Activated T-cell treated with anti-CD3 and anti-CD28 coated beads for 48 hours (primary cell): ENCODE data around the gene TNFAIP8L3.
"Not testable (repeated sequence)": the region's sequence is repeated elsewhere in the genome, so short reads cannot be mapped to it uniquely, and the experiment has no call there.

Source experiments
- DNase-seq: peaks from one replicate; pipeline ENCODE4 v3.0.0-alpha.2; 2020; ENCODE audit warnings: low read depth

The TNFAIP8L3 gene

DNA sequence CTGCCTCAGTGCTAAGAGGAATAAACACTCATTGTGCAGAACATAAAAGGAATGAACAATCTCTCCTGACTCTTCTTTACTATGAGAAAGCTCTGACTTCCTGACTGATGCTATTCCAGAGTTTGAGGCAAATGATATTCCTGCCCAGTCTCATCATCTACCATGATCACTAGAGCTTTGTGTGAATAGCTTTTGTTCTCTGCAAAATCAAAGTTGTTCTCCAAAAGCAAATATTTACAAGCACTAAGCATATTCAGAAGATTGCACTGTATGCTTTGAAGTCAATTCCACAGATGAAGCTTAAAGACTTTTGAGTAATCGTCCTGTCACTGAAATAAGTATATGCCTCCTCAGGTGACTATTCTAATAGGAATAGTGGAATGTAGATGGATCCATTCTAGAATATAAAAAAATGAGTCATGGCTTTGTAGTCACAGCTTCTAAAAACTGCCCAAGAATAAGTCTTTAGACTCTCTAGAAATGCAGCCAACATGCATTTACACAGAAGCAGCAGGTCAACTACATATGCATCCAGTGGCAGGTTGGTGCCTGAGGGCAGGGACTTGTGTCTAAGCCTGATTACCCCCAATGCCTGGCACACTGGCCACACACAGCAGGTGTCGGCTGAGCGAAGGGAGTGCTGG lies 34.6 kb downstream of the TNFAIP8L3 start:
- DNase-seq = no peak

DNA sequence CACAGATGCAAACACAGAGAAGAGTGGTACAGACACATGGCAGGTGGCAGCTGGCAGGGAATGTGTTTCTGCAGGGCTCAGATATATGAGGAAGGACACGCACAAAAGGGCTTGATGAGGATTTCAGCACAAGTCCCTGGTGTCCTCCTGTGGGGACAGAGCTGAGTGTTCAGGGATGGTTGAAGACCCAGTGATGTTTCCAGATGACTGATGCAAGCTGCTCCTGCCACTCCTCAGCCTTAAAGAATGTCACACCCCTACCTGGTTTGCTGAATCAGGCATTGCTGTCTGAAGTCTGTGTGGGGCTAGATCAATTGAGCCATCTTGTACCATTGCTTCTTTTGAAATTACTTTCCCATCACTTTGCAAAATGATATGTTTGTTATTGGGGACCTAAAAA lies 40.2 kb downstream of the TNFAIP8L3 start:
- no peak for DNase-seq

DNA sequence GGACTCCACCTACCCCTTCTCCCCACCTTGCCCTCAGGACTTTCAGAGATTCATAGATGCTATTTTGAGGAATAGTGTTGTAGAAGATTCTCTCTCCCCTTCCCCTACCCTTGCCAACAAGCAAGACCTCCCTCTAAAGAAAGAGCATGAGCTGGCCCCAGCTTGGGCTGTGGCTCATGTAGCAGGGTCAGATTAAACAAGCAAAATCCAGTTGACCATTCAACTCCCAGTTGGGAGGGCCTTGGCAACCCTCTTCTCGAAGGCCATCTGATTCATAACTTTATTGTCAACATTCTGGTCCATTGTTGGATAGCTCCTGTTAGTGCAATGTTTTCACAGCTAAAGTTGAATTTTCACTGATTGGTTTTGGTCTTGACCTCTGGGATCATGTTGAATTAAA lies 41.1 kb downstream of the TNFAIP8L3 start:
- no peak for DNase-seq

DNA sequence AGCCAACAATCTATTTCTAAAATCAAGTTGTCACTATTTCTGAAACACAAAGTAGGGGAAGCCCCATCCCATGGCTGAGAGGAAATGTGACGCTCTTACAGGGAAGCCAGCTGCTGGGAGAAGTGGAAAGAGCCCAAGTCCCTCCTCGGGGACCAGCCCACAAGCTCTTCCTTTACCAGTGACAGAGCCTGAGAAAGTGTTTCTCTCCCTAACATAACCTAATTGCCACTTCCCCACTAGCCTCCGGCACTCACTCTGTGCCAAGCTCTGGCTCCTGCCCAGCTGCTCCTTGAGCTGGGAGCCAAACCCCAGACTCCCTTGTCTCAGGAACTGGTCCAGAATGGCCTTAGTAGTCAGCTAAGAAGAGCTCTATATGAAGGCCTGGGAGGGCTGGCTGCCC lies 42.9 kb downstream of the TNFAIP8L3 start:
- no peak for DNase-seq

DNA sequence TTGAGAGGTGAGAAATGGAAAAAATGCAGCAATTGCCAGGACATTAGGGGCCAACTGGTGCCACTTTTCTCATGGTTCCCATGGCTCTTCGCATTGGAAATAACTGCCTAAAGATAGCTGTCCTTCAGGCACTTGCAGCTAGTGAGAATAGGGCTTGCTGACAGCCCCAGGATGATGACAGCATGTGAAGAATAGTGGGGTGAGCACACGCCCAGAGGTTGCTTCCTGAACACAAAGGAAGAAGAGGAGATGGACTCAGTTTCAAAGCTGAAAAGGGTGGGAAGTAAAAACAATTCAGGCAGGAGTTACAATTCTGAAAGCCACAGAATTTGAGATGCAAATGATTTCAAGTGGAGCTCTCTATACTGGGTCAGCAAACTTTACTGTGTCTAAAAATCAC lies 45.6 kb downstream of the TNFAIP8L3 start:
- no peak for DNase-seq

DNA sequence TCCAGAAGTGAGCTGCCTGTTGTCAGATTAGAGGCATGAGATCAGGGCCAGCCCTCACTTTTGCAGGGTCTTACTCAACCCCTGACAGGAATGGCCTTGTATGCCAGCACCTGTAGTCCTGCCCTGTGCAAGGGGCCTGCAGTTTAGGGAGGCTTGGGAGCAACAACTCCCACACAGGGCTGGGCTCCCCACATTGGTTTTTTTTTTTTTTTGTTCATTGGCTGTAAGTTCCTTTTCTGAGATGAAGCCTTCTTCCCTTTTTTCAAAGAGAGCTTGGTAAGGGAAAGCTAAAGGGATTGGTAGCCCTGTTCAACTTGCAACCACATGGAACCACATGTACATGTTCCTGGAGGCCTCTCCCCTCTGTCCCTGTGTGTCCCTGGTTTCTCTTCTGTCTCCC lies 46.4 kb downstream of the TNFAIP8L3 start:
- no peak for DNase-seq

DNA sequence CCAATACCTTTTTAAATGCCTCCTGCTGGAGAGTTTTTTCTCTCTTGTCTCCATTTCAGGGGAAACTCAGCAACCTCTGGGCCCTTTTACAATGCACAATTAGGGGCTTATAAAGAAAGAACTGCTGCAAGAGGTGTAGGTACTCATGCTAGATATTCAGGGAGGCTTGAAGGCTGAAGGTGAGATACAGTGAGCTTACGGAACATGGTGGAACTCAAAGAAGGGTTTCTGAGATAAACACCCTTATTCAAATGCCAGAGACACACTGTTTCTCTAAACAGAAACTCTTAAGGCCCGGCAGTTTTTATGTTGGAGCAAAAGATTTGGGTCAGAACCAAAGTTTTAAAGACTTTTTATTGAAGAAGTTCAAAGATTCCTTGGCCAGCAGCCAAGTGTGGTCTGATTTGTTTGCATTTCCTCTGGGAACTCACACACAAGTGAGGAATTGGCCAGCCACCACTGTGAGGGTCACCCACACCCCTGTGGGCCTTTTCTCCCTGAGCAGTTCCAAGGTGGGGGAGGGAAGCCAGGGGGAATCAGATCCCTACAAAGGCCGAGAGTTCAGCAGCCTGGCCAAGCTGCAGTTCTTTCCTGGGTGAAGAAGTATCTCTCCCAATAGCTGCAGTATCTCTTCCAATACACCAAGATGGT lies 47.8 kb downstream of the TNFAIP8L3 start:
- DNase-seq = no peak

DNA sequence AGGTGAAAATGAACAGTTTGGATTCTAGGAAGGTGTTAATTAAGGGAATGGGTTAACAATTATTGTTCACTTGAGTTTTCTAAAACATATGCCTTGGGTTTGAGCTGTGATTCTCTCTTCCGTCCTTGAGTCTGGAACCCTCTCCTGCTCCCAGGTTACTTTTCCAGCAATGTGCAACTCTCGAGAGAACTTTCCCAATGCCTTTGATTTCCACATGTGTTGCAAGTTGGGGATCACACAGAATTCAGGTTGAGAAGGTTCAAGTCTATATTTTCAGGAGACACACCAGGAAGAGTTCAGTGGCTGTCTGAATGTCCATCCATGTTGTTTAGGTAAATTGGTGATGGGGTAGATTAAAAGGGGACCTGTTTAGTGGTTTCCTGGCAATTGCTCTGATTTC lies 48.7 kb downstream of the TNFAIP8L3 start:
- no peak for DNase-seq

DNA sequence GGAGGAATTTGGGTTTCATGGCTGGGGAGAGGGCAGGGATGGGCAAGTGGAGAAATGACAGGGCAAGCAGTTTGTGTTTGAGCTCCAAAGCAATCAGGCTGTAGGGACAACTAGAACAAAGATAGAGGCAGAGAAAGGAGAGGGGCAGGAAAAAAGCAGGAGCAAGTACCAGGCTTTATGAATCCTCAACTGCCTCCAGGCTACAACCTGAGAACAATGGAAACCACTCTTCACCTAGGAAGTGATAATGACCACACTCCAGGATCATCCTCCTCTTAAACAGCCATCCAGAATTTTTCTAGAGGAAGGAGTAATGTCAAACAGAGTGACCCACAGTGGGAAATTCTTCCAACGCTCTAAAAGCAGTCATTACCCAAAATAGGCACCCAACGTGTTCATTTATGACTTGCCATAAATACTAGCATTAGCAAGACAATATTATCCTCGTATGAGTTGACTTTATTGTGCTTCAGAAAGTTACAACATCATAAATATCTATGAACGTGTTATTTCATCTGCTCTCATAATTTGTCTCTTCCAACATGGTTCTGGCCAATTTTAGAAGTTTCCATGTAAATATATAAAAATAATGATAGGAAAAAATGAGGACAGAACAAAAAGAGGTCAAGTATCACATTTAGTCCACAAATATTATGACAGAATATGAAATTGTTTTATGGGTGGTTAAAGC lies 50.5 kb downstream of the TNFAIP8L3 start:
- no peak for DNase-seq

DNA sequence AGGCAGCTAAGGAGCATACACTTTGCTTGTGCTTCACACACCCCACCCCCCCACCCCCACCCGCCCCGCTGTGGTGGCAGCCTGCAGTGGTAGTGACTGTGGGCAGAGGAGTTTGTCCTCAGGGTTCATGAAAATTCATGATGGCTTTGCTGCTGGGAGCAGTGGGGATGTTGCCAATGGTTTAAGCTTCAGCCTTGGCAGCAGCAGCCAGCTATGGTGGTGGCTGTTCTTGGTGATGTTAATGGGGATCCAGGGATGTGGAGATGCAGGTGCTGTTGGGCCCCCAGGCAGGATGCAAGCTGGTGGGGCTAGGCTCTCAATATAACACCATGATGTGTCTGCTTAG lies 55.8 kb downstream of the TNFAIP8L3 start:
- DNase-seq = no peak

DNA sequence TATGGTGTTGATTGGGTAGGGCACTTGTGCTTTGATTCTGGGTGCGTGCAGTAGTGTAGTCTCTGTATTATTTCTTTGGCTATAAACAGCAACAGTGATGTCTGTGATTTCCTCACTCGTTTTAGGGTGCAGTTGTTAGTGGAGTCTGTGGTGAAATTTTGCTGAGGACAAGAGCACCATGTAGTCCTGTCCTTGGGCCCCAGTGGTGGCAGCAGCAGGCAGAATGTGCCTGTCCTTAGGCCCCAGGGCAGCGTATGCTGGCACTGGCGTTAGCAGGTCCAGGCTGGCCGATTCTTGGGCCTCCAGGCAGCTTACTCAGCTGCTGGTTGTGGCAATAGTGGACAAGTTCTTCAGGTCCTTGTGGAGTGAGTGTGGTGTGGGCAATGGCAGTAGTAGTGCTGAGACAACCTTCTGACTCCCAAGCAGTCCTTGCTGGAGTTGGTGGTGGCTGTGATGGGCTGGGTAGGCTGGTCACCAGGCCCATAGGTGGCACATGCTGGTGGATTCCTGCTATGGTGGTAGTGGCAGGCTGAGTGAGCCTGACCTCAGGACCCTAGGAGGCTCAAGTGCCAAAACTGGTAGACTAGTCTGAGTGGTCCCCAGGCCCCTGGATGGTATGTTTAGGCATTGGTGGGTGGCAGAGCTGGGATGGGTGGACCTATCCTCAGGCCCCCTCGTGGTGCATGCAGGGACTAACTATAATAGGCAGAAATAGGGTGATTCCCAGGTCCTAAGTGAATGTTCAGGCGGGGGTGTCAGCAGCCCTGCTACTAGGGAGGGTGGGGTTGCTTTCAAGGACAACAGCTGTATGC lies 56.3 kb downstream of the TNFAIP8L3 start:
- no peak for DNase-seq

DNA sequence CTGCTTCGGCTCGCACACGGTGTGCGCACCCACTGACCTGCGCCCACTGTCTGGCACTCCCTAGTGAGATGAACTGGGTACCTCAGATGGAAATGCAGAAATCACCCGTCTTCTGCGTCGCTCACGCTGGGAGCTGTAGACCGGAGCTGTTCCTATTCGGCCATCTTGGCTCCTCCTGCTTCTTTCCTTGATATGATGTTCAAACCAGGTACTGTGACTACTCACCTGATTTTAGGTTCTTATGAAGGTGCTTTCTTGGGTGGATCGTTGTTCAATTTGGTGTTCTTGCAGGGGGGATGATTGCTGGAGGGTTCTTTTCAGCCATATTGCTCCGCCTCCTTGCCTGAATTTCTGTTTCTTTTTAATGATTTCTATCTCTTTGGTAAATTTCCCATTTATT lies 57.2 kb downstream of the TNFAIP8L3 start:
- DNase-seq = not testable (repeated sequence)

DNA sequence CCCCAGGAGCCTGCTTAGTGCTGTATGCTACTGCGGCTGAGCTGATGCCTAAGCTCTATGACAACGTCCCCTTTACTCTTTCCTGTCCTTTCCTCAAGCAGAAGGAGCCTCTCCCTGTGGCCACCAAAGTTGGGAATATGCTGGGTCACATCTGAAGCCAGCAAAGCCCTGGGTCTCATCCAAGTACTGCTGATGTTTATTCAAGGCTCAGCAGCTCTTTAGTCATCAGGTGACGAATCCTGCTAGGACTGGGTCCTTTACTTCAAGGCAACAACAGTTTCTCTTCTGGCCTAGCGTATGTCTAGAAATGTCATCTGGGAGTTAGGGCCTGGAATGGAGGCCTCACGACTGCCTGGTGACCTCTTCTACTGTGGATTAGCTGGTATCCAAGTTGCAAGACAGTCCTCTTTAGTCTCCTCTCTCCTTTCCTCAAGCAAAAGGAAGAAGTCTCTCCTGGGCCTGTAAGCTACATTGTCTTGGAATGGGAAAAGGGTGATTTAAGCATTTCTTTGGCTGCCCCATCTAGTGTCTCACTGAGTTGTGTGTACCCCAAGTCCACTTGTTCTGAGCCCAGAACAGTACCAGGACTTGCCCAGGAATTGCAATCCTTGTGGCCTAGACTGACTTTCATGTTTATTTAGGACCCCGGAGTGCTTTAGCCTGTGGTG lies 63.9 kb downstream of the TNFAIP8L3 start:
- DNase-seq = no peak

DNA sequence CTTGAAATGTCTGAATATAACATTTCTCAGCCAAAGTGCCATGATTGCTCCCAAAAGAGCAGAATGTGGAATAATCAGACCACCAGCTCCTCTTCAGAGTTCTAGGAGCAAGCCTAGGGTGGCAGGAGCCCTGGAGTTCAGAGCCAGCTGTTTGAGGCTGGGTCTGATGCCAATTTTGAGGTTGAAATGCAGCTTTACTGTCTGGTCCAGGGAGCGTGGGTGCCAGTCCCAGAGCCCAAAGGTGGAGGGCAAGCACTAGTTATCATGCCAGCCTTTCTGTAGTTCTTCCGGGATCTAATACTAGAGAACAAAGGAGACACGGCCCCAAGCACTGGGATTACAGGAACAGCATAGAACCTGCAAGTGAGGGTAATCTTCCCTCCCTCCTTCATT lies 69.3 kb downstream of the TNFAIP8L3 start:
- DNase-seq = no peak

DNA sequence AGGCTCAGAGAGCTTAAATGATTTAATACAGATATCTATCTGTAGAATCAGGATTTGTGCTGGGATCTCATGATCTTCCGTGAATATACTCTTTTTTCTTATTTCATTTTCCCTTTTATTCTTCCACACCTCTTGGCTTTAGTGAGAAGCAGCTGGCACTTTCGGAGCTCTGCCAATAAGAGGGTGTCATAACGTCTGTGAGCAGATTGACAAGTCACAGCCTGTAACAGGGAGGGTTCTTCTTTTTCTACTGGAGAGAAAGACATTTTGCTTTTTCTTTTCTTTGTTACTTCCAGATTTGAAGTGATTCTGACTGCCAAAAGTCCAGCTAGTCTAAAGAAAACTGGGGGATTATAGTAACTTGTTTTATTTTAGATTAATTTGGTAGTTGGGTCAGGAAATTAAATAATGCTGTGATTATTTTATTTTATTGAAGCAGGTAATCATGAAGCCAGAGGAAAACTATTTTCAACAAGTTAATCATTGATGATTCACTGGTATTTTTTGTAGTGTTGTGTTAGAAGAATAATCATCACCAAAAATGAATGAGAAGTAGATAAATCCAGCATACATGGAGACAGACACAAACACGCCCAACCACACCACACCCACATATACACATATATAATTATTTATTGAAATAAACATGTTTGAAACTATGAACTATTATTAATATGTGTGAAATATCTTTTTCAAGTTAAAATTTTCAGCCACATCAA lies 69.8 kb downstream of the TNFAIP8L3 start:
- DNase-seq = no peak

DNA sequence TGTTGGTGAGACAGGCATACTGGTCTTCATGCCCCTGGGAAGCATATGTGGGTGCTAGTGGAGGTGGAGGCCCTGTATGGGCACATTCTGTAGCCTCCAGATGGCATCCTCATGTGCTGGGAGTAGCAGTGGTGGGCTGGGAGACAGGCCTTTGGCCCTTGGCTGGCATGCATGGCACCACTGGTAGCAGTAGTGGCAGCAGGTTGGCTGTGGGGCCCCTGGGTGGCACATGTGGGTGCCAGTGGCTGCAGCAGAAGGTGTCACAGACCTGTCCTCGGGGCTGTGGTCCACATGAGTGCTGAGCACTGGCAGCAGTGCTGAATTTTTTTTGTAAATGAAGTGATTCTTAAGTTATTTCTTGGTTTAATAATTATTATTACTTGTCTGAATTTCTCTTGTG lies 71.2 kb downstream of the TNFAIP8L3 start:
- DNase-seq = no peak

DNA sequence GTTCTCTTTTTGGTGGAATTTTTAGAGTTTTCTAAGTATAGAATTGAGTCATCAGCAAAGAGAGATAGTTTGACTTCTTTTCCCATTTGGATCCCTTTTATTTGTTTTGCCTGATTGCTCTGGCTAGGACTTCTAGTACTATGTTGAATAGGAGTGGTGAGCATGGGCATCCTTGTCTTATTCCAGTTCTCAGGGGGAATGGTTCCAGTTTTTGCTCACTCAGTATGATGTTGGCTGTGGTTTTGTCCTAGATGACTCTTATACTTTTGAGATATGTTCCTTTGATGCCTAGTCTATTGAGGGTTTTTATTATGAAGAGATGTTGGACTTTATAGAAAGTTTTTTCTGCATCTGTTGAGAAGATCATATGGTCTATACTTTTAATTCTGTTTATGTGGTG lies 72.5 kb downstream of the TNFAIP8L3 start:
- DNase-seq = no peak

DNA sequence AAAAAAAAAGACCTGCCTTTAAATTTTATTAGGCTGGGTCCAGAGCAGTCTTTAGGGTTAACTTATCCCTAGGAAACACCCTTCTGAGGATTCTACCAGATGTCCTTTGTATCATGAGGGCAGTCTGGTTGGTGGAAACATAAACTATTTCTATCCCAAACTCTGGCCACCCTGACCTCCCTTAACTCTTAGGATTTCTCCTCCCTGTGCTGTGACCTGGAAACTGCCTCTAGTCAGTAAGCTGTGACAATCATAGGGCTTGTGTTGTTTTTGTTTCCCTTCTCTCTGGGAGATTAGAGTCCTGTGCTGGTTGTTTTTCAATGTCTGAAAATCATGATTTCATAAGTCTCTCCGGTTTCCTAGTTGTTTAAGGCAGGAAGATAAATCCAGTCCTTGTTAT lies 78.1 kb downstream of the TNFAIP8L3 start:
- DNase-seq = no peak

DNA sequence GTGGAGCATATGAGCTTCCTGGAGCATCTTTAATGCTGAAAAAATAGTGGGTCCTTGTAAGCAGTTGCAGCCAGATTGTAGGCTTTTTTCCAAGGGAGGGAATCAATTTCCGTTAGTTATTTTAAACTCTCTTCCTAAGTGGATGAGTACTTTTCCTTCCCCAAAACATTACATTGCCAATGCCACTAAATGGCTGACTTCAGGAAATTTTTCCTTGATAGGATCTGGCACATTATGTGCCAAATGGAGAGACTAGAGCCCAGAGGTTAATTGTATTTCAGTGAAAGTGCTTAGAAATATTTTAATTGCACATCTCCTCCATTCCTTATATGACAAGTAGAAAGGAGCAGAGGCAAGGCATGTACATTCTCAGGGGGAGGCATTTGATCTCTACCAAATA lies 83.5 kb downstream of the TNFAIP8L3 start:
- no peak for DNase-seq

DNA sequence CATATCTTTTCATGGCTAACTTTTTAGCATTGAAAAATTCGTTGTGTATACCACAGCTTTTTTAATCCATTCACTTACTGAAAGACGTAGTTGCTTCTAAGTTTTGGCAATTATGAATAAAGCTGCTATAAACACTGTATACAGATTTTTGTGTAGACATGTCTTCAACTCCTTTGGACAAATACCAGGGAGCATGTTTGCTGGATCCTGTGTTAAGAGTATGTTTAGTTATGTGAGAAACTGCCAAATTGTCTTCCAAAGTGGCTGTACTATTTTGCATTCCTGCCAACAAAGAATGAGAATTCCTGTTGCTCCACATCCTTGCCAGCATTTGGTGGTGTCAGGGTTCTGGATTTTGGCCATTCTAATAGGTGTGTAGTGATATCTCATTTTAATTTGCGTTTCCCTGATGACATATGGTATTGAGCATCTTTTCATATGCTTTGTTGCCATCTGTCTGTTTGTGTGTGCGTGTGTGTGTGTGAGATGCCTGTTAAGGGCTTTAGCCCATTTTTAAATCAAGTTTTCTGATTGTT lies 87.5 kb downstream of the TNFAIP8L3 start:
- DNase-seq = no peak
